AG09319 (cell line): Measurements from ENCODE around the gene USP25.

Experiments used
- DNase-seq: peaks from one replicate; pipeline ENCODE4 v3.0.0-alpha.2; 2010; ENCODE audit warnings: low read depth; ENCODE audit errors: extremely low read depth
- TF ChIP-seq, protein P1 (sequence below): IDR thresholded peaks from 2 replicates; pipeline ENCODE4 v1.5.1; 2011; ENCODE audit warnings: low read depth, mild to moderate bottlenecking, inconsistent platforms, low read length, moderate library complexity

The USP25 gene

DNA sequence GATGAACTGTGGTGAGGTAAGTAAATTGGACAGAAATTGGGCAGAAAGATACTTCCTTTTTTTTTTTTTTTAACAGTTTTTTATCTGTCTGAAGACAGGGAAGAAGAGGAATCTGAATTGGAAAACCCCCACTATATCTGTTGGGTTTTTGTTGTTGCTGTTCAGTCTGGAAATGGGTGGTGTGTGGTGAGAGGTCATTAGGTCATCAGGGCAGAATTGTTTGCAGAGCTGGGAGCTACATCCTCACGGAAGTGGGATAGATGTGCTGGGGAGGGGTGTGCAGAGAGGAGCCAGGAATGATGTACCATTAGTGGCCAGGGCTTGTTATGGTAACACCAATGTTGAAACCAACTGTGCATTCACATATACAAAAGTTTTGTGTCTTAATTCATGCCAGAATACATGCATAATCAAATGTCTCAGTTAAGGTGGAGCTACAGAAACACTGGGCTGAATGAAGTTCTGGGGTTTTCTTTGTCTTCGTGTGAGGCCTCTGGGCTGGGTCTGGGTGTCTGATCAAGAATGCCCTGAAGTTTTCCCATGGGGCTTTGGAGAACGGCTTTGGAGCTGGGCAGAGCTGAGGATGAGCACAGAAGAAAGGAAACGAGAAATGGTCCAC lies 12.4 kb downstream of the USP25 start:
- TF ChIP-seq, protein P1, sequence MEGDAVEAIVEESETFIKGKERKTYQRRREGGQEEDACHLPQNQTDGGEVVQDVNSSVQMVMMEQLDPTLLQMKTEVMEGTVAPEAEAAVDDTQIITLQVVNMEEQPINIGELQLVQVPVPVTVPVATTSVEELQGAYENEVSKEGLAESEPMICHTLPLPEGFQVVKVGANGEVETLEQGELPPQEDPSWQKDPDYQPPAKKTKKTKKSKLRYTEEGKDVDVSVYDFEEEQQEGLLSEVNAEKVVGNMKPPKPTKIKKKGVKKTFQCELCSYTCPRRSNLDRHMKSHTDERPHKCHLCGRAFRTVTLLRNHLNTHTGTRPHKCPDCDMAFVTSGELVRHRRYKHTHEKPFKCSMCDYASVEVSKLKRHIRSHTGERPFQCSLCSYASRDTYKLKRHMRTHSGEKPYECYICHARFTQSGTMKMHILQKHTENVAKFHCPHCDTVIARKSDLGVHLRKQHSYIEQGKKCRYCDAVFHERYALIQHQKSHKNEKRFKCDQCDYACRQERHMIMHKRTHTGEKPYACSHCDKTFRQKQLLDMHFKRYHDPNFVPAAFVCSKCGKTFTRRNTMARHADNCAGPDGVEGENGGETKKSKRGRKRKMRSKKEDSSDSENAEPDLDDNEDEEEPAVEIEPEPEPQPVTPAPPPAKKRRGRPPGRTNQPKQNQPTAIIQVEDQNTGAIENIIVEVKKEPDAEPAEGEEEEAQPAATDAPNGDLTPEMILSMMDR = no peak
- DNase-seq = no peak

DNA sequence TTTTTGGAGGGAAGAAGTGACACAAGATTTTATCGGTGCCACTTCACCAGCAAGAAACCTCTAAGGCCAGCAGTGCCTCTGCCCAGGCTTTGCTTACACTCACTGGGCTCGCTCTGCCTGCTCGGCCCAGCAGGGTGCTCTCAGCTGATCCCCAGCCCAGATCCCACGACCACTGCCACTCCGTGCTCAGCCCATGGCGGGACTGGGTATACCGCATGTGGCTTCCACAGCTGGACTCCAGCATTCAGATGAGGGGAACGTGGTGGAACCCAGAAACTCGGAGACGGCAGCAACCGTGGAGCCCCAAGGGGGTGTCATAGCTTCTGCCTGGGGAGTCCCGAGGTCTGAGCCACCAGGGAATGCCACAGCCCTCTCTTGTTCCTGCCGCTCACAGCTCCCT lies 12.9 kb downstream of the USP25 start:
- TF ChIP-seq, protein P1 = no peak
- DNase-seq = no peak

DNA sequence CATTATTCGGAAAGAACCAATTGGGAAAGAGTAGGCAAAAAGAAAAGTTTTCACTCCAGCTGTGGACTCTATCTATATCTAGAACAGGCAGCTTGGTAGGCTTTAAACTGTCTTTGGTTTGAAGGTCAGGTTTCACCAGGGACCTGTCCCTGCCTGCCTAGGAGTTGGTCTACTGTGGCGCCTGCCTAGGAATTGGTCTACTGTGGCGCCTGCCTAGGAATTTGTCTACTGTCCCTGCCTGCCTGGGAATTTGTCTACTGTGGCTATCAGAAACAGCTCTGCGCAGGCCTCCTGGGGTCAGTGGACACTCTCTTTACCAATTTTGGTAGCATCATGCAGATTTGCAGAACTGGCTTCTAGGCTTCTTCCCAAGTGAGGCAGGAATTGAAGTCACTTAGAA lies 13.8 kb downstream of the USP25 start:
- TF ChIP-seq, protein P1 = no peak
- DNase-seq = no peak

DNA sequence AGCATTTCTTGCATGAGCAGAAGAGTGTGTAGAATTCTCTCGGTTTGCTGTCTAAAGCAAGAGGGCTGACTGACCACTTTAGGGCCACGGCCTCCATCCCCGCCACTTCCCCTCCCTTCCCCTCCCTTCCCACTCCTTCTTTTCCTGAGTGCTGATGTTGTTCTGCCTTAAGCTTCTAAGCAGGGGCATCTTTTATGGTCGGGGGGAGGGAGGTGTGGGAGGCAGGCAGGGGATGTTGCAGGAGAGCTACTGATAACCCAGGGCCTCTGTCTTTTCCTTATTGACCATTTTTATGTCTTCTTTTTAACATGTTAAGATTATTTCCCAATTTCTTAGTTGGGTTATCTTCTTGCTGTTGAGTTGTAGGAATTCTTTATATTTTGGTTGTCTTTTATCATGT lies 15.1 kb downstream of the USP25 start:
- TF ChIP-seq, protein P1 = no peak

DNA sequence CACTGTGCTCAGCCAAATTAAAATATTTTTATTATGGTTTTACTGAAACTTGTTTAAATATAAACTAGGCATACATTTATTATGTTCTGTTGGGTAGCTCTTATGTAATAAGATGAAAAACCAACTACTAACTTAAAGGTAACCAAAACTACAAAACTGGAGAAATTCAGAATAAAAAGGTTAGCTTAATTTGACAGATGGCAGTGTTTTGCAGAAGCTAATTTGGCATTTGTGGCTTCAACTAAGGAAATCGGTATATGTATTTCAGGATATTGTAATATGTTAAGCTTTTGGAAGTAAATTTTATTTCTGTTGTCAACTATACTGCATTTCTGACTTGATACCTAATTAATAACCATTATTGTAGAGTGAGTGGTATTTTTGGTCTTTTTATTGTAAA lies 18.8 kb downstream of the USP25 start:
- TF ChIP-seq, protein P1 = no peak
- DNase-seq = no peak

More for the DNA sequence above, 15.1 kb downstream of the USP25 start:
- no peak for DNase-seq

DNA sequence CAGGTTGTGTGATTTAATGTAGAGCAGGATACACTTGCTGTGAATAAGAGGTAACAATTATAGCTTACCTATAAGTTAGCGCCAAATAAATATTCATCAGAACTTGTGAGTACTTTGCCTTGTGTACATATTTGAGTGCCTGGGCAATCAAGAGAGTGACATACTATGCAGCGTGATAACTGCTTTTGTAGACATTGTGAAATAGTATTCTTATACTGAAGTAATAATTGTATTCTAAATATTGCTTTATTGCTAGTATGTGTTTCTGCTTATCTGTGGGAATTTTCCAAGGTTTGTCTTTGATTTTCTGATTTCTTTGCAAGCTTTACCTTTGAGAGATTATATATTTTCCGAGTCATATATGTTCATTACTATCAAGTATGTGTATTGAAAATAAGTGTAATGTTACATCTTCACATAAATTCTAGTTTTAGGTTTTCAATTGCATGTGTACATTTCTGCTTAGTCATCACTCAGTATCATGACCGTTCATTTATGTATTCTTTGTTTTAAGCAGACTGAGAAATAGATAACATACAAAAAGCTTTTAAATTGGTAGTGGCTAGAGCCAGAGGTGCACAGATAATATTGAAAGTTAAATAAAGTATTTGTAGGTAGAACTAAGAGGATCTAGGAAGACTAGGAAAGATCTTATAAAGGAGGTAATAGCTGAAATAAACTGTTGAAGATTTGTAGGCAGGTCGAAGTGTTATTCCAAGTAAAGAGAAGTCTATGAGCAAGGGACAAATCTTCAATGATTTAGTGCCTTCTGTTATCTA lies 19.5 kb downstream of the USP25 start:
- DNase-seq = no peak
- TF ChIP-seq, protein P1 = no peak

DNA sequence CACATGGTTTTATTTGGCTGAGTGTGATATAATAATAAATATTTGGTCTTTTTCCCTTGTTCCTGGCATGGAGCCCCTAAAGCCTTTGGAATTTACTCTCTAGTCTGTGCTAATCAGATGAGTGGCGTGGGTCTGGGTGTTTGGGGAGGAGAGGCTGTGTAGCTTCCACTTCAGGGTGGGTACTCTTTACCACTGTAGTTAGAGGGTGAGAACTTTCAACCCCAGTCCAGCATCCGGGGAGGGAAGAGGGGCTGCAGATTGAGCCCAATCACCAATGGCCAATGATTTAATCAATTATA lies 20.0 kb downstream of the USP25 start:
- TF ChIP-seq, protein P1 = no peak
- no peak for DNase-seq
